ENCODE measurements around the gene DLK2. TPM values are rescaled to one million over a fixed set of nuclear protein-coding genes. Genes with fewer than 3 reads are reported as not detected.

DLK2 gene
- total RNA-seq, 1 experiment from 2014 or later: 0.81 TPM

GRCh38 chr6:43421831-43422230, 33.5 kb downstream of the DLK2 start:
- no peaks in the 10 kb centered on the region for H3K4me1 Mint-ChIP-seq
- H3K4me3 Mint-ChIP-seq: no peak overlapping the region
- ChIA-PET POLR2A (no interaction called here), CTCF (interaction anchor here (0.9 kb wide), 1 partner anchor 135 kb away, joined by 5 read pairs; no protein-coding TSS in a partner anchor)
- H3K9me3 Mint-ChIP-seq: peaks cover 13% of the 10 kb centered on the region
- ATAC-seq: no peak
- DNase-seq (ENCODE audit: low spot score): no peak
- H3K27ac Mint-ChIP-seq: no peak overlapping the region
- peaks cover 8% of the 10 kb centered on the region for H3K36me3 Mint-ChIP-seq
- peaks cover 44% of the 10 kb centered on the region for H3K27me3 Mint-ChIP-seq (ENCODE audit: low read depth)
- TF ChIP-seq NFATC4 (CRISPR knock-in tag; IDR thresholded peaks at IDR 0.05): no peak
- TF ChIP-seq NR1H2 (CRISPR knock-in tag; IDR thresholded peaks at IDR 0.05): no peak

DNA sequence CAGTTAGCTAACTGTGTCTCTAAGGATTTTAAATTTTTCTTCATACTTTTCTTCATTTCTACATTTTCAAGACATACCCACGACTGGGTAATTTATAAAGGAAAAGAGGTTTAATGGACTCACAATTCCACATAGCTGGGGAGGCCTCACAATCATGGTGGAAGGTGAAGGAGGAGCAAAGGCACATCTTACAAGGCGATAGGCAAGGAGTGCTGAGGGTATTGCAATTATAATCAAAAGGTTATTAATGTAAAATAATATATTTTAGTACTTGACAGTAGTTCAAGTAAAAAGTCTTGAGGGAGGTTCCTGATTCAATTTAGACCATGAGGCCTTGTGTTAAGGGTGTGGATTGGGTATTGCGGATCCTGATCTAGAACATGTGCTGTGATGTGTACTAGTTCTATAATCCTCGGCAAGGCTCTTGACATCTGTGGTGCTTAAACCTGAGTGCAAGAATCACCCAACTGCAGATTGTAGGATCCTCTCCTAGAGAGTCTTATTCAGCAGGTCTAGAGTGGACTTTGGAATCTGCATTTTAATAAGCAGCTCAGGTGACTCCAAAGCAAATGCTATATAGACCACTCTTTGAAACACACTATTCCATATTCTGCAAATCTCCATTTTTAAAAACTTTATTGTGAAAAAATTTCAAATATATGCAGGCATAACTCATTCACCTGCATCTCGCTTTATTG, 35.2 kb downstream of the DLK2 start:
- TF ChIP-seq ZNF425 (CRISPR knock-in tag; conservative IDR thresholded peaks at IDR 0.05) (no peak), NFATC4 (CRISPR knock-in tag; IDR thresholded peaks at IDR 0.05) (no peak), ERG (CRISPR knock-in tag; IDR thresholded peaks at IDR 0.05) (no peak), ETV6 (CRISPR knock-in tag; IDR thresholded peaks at IDR 0.05) (no peak), PRRX2 (CRISPR knock-in tag; IDR thresholded peaks at IDR 0.05) (no peak), AFF4 (CRISPR knock-in tag; IDR thresholded peaks at IDR 0.05; ENCODE audit: borderline replicate concordance) (no peak), SMAD4 (CRISPR knock-in tag; IDR thresholded peaks at IDR 0.05) (no peak), SOX15 (CRISPR knock-in tag; IDR thresholded peaks at IDR 0.05) (no peak), ESRRA (CRISPR knock-in tag; IDR thresholded peaks at IDR 0.05; ENCODE audit: borderline replicate concordance) (no peak), RORB (CRISPR knock-in tag; IDR thresholded peaks at IDR 0.05) (no peak), FOXP1 (CRISPR knock-in tag; IDR thresholded peaks at IDR 0.05; ENCODE audit: borderline replicate concordance) (no peak)
- TF ChIP-seq, protein P1, sequence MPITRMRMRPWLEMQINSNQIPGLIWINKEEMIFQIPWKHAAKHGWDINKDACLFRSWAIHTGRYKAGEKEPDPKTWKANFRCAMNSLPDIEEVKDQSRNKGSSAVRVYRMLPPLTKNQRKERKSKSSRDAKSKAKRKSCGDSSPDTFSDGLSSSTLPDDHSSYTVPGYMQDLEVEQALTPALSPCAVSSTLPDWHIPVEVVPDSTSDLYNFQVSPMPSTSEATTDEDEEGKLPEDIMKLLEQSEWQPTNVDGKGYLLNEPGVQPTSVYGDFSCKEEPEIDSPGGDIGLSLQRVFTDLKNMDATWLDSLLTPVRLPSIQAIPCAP (CRISPR knock-in tag; IDR thresholded peaks at IDR 0.05): no peak
- H3K4me3 Mint-ChIP-seq: no peak overlapping the region
- peaks cover 3% of the 10 kb centered on the region; the same call in 1 of the 2 replicates for H3K36me3 Mint-ChIP-seq
- ATAC-seq (no peak), DNase-seq (ENCODE audit: low spot score) (no peak)
- H3K27me3 Mint-ChIP-seq (ENCODE audit: low read depth): peaks cover 41% of the 10 kb centered on the region
- no peaks in the 10 kb centered on the region for H3K4me1 Mint-ChIP-seq
- POLR2A ChIA-PET: no interaction called here
- no peak overlapping the region for H3K27ac Mint-ChIP-seq
- H3K9me3 Mint-ChIP-seq: peaks cover 10% of the 10 kb centered on the region
- CTCF ChIA-PET: no interaction called here

- Mint-ChIP-seq H3K4me3 (no peak overlapping the region), H3K36me3 (no peaks in the 10 kb centered on the region), H3K9me3 (peaks cover 10% of the 10 kb centered on the region), H3K4me1 (no peaks in the 10 kb centered on the region), H3K27ac (no peak overlapping the region), H3K27me3 (ENCODE audit: low read depth) (peaks cover 27% of the 10 kb centered on the region)
- DNase-seq (ENCODE audit: low spot score): no peak
- ChIA-PET CTCF (no interaction called here), POLR2A (interaction anchor here (0.6 kb wide), 1 partner anchor 19 kb away, joined by 3 read pairs; no protein-coding TSS in a partner anchor)
- no peak for ATAC-seq
- TF ChIP-seq SP1 (CRISPR knock-in tag; conservative IDR thresholded peaks at IDR 0.05) (no peak), ZBTB43 (CRISPR knock-in tag; IDR thresholded peaks at IDR 0.05) (no peak), CBFB (CRISPR knock-in tag; IDR thresholded peaks at IDR 0.05; ENCODE audit: low read depth) (no peak), USF2 (CRISPR knock-in tag; IDR thresholded peaks at IDR 0.05) (no peak), ZNF671 (CRISPR knock-in tag; IDR thresholded peaks at IDR 0.05) (no peak), MLX (CRISPR knock-in tag; IDR thresholded peaks at IDR 0.05) (no peak), NFE2L1 (CRISPR knock-in tag; IDR thresholded peaks at IDR 0.05) (no peak), ZNF317 (CRISPR knock-in tag; IDR thresholded peaks at IDR 0.05; ENCODE audit: borderline replicate concordance, low read depth) (no peak), RELA (CRISPR knock-in tag; IDR thresholded peaks at IDR 0.05; ENCODE audit: borderline replicate concordance) (no peak)
These were observed 38.4 kb downstream of the DLK2 start for GRCh38 chr6:43416935-43417334.

Data from WTC11 (cell line).